Measurements from ENCODE around the gene POLL.

- TF ChIP-seq CTCF (IDR thresholded peaks at IDR 0.05; ENCODE audit: insufficient read depth, low read depth, low read length) (no peak), EZH2 (IDR thresholded peaks at IDR 0.05; ENCODE audit: insufficient read depth, low read length) (no peak)
Observed at GRCh38 chr10:101607124-101607523, 19.1 kb upstream of the POLL start.
